H1 (cell line): ENCODE measurements around the gene CHAC1. TPM values are rescaled to one million over a fixed set of nuclear protein-coding genes. Genes with fewer than 3 reads are reported as not detected.

Experiments used
- BACH1 ChIP-seq: IDR thresholded peaks from 2 replicates; pipeline ENCODE4 v1.6.1; 2012; ENCODE audit warnings: low read length, improper control_type of control experiment
- CTBP2 ChIP-seq: IDR thresholded peaks from 2 replicates; pipeline ENCODE4 v1.7.0; 2011; ENCODE audit warnings: borderline replicate concordance, mild to moderate bottlenecking, moderate library complexity, mixed read lengths, low read length; ENCODE audit not compliant: insufficient read depth, insufficient read length
- EGR1 ChIP-seq: IDR thresholded peaks from 2 replicates; pipeline ENCODE4 v1.6.1; 2011; ENCODE audit warnings: low read depth, low read length, borderline replicate concordance
- HDAC2 ChIP-seq, 2 experiments: fragments of 300-600 bp in 1 of 2; sonication (generic) in 1 of 2; IDR thresholded peaks; 2 replicates each; pipeline ENCODE4 v1.6.1; 2011 to 2012; ENCODE audit warnings: low read depth in 2 of 2, low read length in 2 of 2, mild to moderate bottlenecking in 2 of 2, moderate library complexity in 2 of 2, borderline replicate concordance in 1 of 2, inconsistent platforms in 1 of 2
- JUND ChIP-seq: IDR thresholded peaks from 2 replicates; pipeline ENCODE4 v1.6.1; 2011; ENCODE audit warnings: mild to moderate bottlenecking, improper control_type of control experiment, low read length
- PHF8 ChIP-seq: fragments of 200-600 bp; sonication (generic); conservative IDR thresholded peaks from 2 replicates; pipeline ENCODE4 v1.7.1; 2012; ENCODE audit warnings: low read depth, mild to moderate bottlenecking, inconsistent platforms, low read length, moderate library complexity
- RXRA ChIP-seq: IDR thresholded peaks from 2 replicates; pipeline ENCODE4 v1.6.1; 2011; ENCODE audit warnings: low read depth, mild to moderate bottlenecking, low read length, moderate library complexity; ENCODE audit not compliant: insufficient read depth
- SIRT6 ChIP-seq: IDR thresholded peaks from one replicate; pipeline ENCODE4 v1.7.1; 2012; ENCODE audit warnings: low read length, inconsistent platforms
- SP4 ChIP-seq: IDR thresholded peaks from 2 replicates; pipeline ENCODE4 v1.6.1; 2012; ENCODE audit warnings: low read length, inconsistent platforms
- TAF1 ChIP-seq: IDR thresholded peaks from 2 replicates; pipeline ENCODE4 v1.6.1; 2011; ENCODE audit warnings: mild to moderate bottlenecking, low read depth, low read length
- ZNF274 ChIP-seq: IDR thresholded peaks from 2 replicates; pipeline ENCODE4 v1.7.0; 2012; ENCODE audit warnings: low read length, borderline replicate concordance; ENCODE audit errors: extremely low read depth
- polyA plus RNA-seq, 7 experiments: library from polyadenylated mRNA; depleted of rRNA in 3 of 7; stranded (reverse) in 5 of 7; unstranded in 2 of 7; fragments of >200 nt in 5 of 7; fragments of 200-250 nt in 2 of 7; gene quantifications; 1 replicate in 5 of 7; 2 replicates in 1 of 7; 4 replicates in 1 of 7; pipeline versions ENCODE4 v1.2.1 to v1.2.3, GENCODE V29; 2011 to 2013; ENCODE audit warnings: missing spikeins in 2 of 7, mixed read lengths in 2 of 7
- total RNA-seq: library from RNA; stranded (reverse); fragmentation: NEBNext Ultra II Directional; extraction: Animal tissue kit (Norgen Biotek cat#: 25700); gene quantifications from 2 replicates; pipeline ENCODE4 v1.2.1, GENCODE V29; 2021

CHAC1 gene
- total and polyA plus RNA-seq, 2 of the 8 experiments (the other 6 are each of a cell fraction or from before 2014, with no cell fraction given) = 34.3 to 159 TPM

DNA sequence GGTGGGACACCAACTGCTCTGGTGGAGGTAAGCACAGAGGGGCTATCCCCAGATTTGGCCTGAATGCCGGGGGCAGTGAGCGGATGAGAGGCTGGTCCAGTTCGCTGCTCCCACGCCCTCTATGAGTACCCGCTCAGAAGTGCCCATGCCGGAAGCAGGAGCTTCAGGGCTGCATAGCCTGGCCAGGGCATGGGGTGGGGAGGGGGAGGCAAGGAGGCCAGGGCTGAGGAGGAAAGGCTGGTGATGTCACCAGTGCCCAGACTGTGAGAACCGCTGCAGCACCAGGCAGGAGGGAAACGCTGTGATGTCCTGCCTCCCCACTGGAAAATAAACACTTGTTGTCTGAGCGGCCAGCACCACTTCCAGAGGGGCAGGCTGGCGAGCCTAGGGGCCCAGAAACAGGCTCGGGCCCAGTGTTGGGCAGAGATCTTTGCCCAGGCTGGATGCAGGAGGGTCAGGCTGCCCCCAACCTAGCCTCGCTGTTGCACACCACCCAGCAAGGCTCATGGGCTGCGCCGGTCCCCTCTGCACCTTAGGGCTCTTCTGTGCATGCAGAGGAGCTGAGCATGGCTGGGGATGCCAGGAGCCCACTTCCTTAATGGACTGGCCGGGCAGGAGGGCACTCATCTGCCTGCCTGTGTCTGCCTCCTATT is 35.0 kb upstream of the CHAC1 start (continued):
- TF ChIP-seq HDAC2 (IDR thresholded peaks at IDR 0.05; ENCODE audit: borderline replicate concordance in 1 of 2, low read depth in 2 of 2, low read length in 2 of 2) (no peak), JUND (no peak), RXRA (no peak), EGR1 (no peak), PHF8 (no peak), CTBP2 (no peak), SIRT6 (no peak), BACH1 (no peak), TAF1 (no peak), ZNF274 (no peak), SP4 (no peak)
